IPS-NIHi7 (cell line): ENCODE measurements around the gene MARCHF2.

Experiments
- DNase-seq: peaks from one replicate; pipeline ENCODE4 v3.0.0; 2012; ENCODE audit warnings: mixed read lengths; ENCODE audit errors: extremely low spot score

MARCHF2 gene

GRCh38 chr19:8477889-8478288 is 64.8 kb downstream of the MARCHF2 start:
- DNase-seq: no peak

GRCh38 chr19:8478598-8478997 is 65.5 kb downstream of the MARCHF2 start:
- DNase-seq: no peak

DNA sequence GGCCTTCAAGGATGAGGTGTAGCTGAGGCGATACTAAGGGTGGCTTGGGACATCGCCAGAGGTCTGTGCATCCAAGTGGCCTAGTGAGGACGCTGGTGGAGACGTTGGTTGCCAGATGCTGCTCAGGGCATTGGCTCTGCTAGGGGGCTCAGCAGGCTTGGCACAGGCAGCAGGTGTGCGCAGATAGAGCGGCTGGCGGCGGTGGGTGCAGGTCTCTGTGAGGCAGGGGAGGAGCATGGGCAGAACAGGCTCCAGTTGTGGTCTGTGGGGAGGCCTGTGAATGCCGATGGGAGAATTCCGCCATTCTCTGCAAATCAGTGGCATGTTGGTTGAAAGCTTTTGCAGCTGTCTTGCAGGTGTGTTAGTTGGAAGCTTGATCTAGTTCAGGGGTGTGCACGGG is 68.1 kb downstream of the MARCHF2 start:
- DNase-seq: no peak

GRCh38 chr19:8481616-8482015 is 68.5 kb downstream of the MARCHF2 start:
- no peak for DNase-seq

DNA sequence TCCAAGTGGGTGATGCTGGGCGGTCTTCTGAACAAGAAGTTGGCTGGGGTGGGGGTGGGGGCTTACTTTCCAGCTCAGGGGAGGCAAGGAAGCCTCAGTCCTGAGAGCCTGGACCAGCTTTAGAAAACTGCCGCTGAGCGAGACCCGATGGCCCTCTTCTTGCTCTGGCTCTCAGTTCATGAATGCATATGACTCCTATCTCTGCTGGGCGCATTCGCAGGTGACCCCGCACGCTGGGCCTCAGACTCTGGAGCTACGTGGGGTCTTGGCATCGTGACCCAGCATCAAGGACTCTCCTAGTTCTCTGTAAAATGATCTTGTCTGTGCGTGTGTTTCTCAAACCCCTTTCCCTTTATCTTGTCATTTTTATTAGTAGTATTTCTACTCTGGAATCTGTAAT is 69.6 kb downstream of the MARCHF2 start:
- no peak for DNase-seq

- DNase-seq: no peak
Measured at GRCh38 chr19:8483165-8483564, 70.1 kb downstream of the MARCHF2 start.

GRCh38 chr19:8484331-8484894 is 71.3 kb downstream of the MARCHF2 start:
- no peak for DNase-seq

GRCh38 chr19:8485561-8486371 is 72.7 kb downstream of the MARCHF2 start:
- DNase-seq: no peak

DNA sequence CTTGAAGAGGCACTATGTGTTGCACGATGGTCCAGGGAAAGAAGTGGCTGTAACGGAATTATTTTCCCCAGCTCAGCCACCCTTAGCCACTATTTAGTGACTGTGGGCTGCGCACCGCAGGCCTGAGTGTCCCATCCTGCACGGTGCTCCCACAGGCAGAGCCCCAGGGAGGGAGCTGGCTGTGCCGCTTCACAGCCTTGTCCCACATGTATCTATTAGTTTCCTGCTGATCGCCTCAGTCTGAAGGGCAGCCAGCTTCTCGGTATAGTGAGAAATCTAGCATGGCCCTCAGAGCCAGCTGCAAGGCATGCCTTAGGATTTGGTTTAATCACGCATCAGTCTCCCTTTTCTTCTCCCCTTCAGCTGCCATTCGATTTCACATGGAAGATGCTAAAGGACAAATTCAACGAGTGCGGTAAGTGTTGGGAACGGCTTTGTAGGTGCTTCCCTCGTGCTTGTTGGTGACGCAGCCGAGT is 73.6 kb downstream of the MARCHF2 start:
- DNase-seq: no peak

- DNase-seq: no peak
Measured at GRCh38 chr19:8487137-8487851, 74.2 kb downstream of the MARCHF2 start.

- no peak for DNase-seq
Measured at GRCh38 chr19:8488365-8488764, 75.3 kb downstream of the MARCHF2 start.
